GM10266 (cell line): Measurements from ENCODE around the gene HSPD1.

Experiments
- DNase-seq: peaks from one replicate; pipeline ENCODE4 v3.0.0; 2012; ENCODE audit errors: extremely low spot score
- TF ChIP-seq, protein P1 (sequence below): IDR thresholded peaks from 2 replicates; pipeline ENCODE4 v1.5.1; 2012; ENCODE audit warnings: mild to moderate bottlenecking, low read depth; ENCODE audit not compliant: control insufficient read depth, insufficient read depth; ENCODE audit errors: missing control alignments

Gene HSPD1

DNA sequence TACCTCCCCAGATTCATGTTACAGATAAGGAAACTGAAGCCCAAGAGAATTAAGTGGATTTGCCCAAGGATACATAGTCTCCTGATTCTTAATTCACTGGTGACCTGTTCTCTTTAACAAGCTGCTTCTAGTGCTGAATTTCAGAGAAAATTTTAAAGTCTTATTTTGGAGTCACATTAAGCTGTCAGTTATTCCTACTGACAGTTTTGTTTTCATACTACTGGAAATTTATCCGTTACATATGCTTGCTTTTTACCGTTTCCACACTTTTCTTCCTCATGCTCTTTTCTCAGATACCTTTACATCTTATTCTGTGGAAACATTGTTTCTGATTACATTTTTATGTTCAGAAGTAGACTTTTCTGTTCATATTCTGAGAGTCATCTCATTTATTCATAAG, 17.5 kb upstream of the HSPD1 start:
- TF ChIP-seq, protein P1, sequence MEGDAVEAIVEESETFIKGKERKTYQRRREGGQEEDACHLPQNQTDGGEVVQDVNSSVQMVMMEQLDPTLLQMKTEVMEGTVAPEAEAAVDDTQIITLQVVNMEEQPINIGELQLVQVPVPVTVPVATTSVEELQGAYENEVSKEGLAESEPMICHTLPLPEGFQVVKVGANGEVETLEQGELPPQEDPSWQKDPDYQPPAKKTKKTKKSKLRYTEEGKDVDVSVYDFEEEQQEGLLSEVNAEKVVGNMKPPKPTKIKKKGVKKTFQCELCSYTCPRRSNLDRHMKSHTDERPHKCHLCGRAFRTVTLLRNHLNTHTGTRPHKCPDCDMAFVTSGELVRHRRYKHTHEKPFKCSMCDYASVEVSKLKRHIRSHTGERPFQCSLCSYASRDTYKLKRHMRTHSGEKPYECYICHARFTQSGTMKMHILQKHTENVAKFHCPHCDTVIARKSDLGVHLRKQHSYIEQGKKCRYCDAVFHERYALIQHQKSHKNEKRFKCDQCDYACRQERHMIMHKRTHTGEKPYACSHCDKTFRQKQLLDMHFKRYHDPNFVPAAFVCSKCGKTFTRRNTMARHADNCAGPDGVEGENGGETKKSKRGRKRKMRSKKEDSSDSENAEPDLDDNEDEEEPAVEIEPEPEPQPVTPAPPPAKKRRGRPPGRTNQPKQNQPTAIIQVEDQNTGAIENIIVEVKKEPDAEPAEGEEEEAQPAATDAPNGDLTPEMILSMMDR = no peak
- no peak for DNase-seq

DNA sequence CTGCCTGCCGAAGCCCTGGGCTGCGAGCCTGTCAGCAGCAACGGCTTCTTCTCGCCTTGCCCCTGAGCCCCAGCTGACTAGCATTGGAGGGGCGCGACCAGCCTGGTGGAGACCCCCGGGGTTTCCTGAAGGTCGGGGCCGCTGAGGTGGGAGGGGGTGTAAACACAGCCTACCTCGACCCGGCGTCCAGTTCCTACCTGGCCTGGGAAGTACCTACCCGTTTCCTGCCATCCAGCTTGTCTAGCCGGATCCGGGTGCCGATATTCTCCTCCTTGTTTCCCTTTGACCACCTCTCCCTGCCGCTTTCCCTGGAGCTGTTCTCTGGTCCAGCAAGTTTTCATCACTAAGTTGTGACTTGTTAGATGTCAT, 16.7 kb upstream of the HSPD1 start:
- DNase-seq = no peak
- TF ChIP-seq, protein P1 = no peak

DNA sequence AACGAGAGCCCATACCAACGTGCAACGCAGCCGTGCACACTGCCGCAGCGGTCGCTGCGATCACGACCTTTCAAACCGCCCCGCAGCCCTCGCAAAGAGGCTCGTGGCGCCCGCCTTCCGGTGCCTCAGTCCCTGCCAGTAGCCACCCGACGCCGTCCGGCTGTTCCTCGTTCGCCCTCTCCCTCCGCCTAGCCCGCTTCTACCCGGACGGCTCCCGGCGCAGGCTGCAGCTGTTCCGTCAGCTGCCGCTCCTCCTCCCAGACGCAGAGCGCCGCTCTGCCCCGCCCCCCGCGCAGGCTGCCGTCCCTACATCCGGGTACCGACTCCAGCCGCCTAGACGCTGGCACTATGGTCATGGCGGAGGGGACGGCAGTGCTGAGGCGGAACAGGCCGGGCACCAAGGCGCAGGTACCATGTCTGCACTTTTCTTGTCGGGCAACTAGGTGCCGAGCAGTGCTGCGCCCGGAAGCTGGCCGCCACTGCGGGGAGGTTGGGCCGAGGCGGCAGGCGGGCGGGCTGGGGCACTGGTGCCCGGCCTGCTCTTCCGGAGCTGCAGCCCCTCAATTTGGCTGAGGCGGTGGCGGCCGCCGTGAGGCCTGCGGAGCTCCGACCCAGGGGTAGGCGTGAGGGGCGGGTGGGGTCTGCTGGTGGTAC, 16.2 kb upstream of the HSPD1 start, which contains the start of gene MOB4:
Gene MOB4, plus strand, starts transcription at position 328 of the 654 bp plus-strand sequence. Its CDS starts 21 bp downstream, at position 349.
- TF ChIP-seq, protein P1 = no peak
- DNase-seq = peak; percentile 94

DNA sequence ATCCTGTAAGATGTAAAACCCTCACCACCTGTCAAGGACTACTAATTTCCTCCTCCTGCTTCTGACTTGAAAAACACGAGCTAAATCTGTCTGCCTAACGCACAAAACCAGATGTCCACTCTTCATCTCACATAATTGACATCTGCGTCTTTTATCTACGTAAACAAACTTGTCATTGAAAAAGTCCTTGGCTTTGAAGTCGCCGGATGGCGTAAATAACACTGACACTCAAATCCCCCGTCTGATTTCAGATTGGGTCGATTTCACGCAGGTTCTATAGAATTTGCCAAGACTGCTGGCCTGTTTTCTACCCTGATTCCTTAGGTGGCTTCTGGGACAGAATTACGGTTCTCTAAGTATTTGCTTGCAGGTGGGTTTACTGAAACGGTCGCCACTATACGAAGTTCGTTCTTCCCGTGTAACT, 15.7 kb upstream of the HSPD1 start:
- TF ChIP-seq, protein P1 = no peak
- DNase-seq = peak; percentile 33

DNA sequence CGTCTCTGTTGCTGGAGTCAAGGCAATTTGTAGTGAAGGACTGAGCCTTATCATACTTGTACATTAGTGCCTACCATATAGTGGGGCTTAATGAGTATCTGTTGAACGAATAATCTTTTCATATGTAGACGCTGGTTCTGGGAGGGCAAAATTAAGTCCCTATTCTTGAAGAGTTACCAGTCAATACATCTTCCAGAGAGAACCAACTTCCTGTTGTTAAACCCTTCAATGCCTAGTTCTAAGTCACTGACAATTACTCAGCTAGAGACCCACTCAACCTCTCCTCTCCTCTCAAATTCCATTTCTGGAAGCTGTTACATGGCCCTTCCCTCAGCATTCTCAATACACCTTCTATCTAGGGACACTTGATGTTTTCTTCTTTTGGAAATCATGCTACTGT, 15.1 kb upstream of the HSPD1 start:
- DNase-seq = no peak
- TF ChIP-seq, protein P1 = no peak

DNA sequence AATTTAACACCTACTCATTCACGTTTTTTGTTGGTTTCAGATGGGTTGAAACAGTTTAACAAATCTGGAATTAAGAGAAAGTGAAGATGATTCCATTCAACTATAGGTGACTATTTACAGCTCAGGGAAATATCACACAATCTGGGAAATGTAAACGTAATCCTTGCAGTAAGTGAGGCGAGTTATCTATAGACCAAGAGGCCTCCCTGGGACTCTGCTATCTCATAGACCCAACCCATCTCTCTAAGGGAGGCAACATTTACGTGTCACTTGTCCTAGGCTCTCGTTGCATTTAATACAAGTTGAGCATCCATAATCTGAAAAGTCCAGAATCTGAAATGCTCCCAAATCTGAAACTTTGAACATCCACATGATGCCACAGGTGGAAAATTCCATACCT, 14.3 kb upstream of the HSPD1 start:
- TF ChIP-seq, protein P1 = no peak
- DNase-seq = no peak

DNA sequence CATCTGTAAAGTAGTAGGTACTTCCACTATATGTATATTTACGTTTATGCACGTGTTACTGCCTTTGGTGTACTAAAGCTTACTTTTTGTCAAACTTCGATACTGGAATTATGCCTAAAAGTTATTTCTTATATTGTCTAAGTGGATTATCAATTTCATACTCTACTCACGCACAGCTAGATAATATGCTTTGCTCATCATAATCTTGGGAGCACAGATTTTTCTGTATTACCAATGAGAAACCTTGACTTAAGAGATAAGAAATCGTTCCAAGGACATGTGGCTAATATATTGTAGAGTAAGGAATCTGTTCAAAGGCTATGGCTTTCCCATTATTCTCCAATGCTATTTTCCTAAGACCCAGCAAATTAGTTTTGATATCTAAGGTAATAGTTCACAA, 7.0 kb upstream of the HSPD1 start:
- no peak for DNase-seq
- TF ChIP-seq, protein P1 = no peak
